Stimulated activated CD4-positive, alpha-beta T cell treated with anti-CD3 and anti-CD28 coated beads, Interleukin-12 subunit alpha, Interleukin-12 subunit beta, amount 100 ng/mL, for 24 hours (primary cell): ENCODE data around the gene FMNL2.

ENCODE experiments used
- DNase-seq, 2 experiments: peaks; one replicate each; pipeline ENCODE4 v3.0.0-alpha.2; 2020; ENCODE audit warnings: low read depth in 2 of 2

Gene FMNL2

GRCh38 chr2:152648336-152648735 is 313.4 kb downstream of the FMNL2 start:
- DNase-seq = no peak

GRCh38 chr2:152649997-152650396 is 315.0 kb downstream of the FMNL2 start:
- DNase-seq = no peak

- DNase-seq = no peak
These were observed 315.9 kb downstream of the FMNL2 start for GRCh38 chr2:152650768-152651371.

DNA sequence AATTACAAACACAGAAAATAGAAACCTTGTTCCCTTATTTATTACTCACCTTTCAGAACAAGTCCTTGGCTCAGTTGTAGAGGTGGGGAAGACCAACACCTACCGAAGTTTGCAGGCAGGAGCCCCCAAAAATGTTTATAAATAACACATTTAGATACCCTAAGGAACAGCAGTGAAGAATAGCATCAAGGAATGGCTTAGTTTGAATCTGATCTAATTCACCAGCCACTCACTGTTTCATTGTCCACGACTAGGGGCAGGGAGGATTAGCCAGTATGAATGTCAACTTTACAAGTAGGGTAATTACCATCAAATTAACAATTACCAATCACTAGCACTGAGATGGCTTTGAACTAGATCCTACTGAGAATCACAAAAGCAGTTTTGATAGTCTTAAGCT is 316.9 kb downstream of the FMNL2 start:
- DNase-seq = no peak

DNA sequence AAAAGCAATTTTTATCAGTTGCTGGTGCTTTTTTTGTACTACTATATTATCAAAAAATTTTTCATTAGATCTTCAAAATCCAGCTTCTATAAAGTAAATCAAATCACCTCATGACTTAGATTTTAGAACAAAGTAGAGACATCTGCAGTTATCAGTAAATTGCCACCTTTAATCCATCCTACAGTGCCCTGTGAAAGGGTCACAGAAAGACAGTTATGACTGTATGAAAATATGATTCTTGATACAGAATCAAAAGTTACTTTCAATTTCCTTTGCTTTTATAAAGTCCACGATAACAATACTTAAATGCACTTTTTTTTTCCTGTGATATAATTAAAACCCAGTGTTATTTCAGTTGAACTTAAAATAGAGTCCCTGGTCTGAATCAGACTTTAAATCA is 320.9 kb downstream of the FMNL2 start:
- DNase-seq = no peak

- DNase-seq = no peak
These were observed 322.1 kb downstream of the FMNL2 start for GRCh38 chr2:152657043-152657442.

GRCh38 chr2:152658221-152658620 is 323.2 kb downstream of the FMNL2 start:
- no peak for DNase-seq

DNA sequence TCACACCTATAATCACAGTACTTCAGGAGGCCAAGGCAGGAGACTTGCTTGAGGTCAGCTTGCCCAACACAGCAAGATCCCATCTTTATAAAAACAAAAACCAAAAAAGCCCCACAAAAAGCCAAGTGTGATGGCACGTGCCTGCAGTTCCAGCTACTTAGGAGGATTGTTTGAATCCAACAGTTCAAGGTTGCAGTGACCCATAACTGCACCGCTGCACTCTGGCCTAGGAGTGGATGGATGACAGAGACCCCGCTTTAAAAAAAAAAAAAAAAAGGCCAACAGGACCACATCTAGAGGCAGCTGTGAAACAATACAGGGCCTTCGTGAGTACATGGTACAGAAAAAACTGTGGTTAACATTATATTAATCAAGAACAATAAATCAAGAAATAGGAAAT is 326.1 kb downstream of the FMNL2 start:
- DNase-seq = no peak

DNA sequence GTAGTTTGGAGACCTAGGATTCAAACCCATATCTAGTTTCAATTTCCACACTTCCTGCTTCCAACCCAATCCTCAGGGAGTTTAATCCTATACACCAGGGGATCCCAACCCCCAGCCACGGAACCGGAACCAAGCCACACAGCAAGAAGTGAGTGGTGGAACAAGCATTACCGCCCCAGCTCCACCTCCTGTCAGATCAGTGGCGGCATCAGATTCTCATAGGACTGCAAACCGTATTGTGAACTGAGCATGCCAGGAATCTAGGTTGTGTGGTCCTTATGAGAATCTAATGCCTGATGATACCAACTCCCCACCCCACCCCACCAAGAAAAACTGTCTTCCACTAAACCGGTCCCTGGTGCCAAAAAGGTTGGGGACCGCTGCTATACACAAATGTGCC is 329.8 kb downstream of the FMNL2 start:
- DNase-seq = no peak

- DNase-seq = no peak
These were observed 339.4 kb downstream of the FMNL2 start for GRCh38 chr2:152674334-152674733.

DNA sequence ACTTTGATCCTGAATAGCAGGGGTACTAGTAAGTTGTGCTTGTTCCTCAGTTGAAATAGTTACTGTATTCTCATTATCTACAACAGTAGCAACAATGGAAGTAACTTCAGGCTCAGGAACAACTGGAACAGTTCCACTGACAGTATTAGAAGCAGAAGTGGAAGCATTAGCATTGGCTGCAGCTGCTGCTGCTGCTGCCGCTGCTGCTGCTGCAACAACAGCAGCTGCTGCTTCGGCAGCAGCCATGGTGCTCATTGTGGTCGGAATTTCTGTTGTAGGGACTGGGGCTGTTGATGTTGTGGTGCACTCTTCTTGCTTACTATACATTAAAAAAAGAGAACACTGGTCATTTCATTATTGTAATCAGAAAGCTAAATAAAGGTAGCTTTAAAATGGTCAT is 341.5 kb downstream of the FMNL2 start:
- no peak for DNase-seq

GRCh38 chr2:152678808-152679207 is 343.8 kb downstream of the FMNL2 start:
- no peak for DNase-seq

DNA sequence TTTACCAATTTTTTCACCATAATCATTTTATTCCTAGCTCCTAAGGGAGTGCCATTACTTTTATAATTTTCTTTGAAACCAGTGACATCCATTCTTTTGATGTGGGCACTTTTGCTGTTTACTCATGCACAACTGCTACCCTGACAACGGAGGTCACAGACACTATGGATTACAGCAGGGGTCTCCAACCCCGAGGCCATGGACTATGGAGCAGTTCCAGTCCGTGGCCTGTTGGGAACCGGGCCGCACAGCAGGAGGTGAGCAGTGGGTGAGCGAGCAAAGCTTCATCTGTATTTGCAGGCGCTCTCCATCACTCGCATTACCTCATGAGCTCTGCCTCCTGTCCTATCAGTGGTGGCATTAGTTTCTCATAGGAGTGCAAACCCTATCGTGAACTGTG is 347.7 kb downstream of the FMNL2 start:
- no peak for DNase-seq

- no peak for DNase-seq
These were observed 348.4 kb downstream of the FMNL2 start for GRCh38 chr2:152683400-152683799.

- no peak for DNase-seq
These were observed 351.3 kb downstream of the FMNL2 start for GRCh38 chr2:152686321-152686720.

- DNase-seq = no peak
These were observed 358.1 kb downstream of the FMNL2 start for GRCh38 chr2:152693033-152693432.

- DNase-seq = no peak
These were observed 359.2 kb downstream of the FMNL2 start for GRCh38 chr2:152694161-152694661.

GRCh38 chr2:152695763-152696162 is 360.8 kb downstream of the FMNL2 start:
- DNase-seq = no peak

GRCh38 chr2:152696476-152696875 is 361.5 kb downstream of the FMNL2 start:
- DNase-seq = no peak
